SK-N-MC (cell line): ENCODE data around the gene ELF2.
A peak's percentile ranks its signal among the peaks of the same experiment; 100 is the strongest.

Experiments
- DNase-seq: peaks from one replicate; pipeline ENCODE4 v3.0.0-alpha.2; 2011; ENCODE audit warnings: low read depth, low spot score
- H3K27ac ChIP-seq: fragments of 200-600 bp; sonication (generic); 2 replicates; pipeline ENCODE4 v1.5.1; 2016; ENCODE audit warnings: mixed run types
- H3K36me3 ChIP-seq: fragments of 200-600 bp; sonication (generic); 2 replicates; pipeline ENCODE4 v1.6.1; 2017; ENCODE audit warnings: antibody characterized with exemption, low read length, mixed read lengths; ENCODE audit not compliant: insufficient read depth
- H3K4me3 ChIP-seq: fragments of 200-600 bp; sonication (generic); 2 replicates; pipeline ENCODE4 v1.5.1; 2016
- H3K9ac ChIP-seq: fragments of 200-600 bp; sonication (generic); 2 replicates; pipeline ENCODE4 v1.8.0; 2017; ENCODE audit warnings: mixed run types, mixed read lengths; ENCODE audit not compliant: insufficient read length
- H3K9me3 ChIP-seq: fragments of 200-600 bp; sonication (generic); 2 replicates; pipeline ENCODE4 v1.6.1; 2017; ENCODE audit warnings: low read depth, mild to moderate bottlenecking, antibody characterized with exemption, low read length, moderate library complexity, mixed read lengths
- EZH2 ChIP-seq: fragments of 200-600 bp; sonication (generic); IDR thresholded peaks from one replicate; pipeline ENCODE4 v1.6.1; 2017; ENCODE audit warnings: antibody characterized with exemption
- FOXP2 ChIP-seq: optimal IDR thresholded peaks from 2 replicates; pipeline ENCODE3; 2011; ENCODE audit warnings: mild to moderate bottlenecking, moderate library complexity; ENCODE audit not compliant: insufficient read depth; ENCODE audit errors: extremely low read length, control extremely low read depth
- POLR2AphosphoS5 ChIP-seq: IDR thresholded peaks from 2 replicates; pipeline ENCODE4 v1.6.1; 2012; ENCODE audit warnings: mild to moderate bottlenecking, low read depth, low read length, borderline replicate concordance

ELF2 gene

GRCh38 chr4:139196462-139196861 is 19.4 kb upstream of the ELF2 start:
- Histone ChIP-seq H3K27ac (no peak overlapping the region), H3K9me3 (no peaks in the 10 kb centered on the region), H3K9ac (no peak overlapping the region), H3K4me3 (no peak overlapping the region), H3K36me3 (no peaks in the 10 kb centered on the region)
- DNase-seq = no peak
- TF ChIP-seq EZH2 = no peak
- no peak for TF ChIP-seq FOXP2
- TF ChIP-seq POLR2AphosphoS5 = no peak

DNA sequence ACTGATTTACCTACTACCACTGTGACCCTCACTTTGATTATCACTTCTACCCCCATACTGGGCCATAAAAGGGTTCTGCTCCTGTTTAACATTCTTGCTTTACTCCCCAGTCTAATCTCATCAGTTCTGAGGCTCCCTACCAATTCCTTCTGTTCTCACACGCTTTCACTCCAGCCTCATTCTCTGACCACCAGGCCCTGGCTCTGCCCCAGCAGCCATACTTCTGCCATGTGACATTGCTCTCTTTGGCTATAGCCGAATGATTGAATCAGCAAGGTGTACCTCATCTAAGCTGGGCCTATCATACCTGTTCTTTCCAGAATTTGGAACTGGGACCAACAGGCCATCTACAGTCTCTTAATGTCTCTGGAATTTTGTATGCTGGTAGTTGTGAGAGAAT is 14.4 kb upstream of the ELF2 start:
- 0 out of 2 replicates have a peak overlapping the region, but pooled peaks have one; percentile 23 for H3K27ac ChIP-seq
- H3K9ac ChIP-seq = no peak overlapping the region
- no peak for DNase-seq
- no peak for TF ChIP-seq EZH2
- TF ChIP-seq FOXP2 = no peak
- no peak for TF ChIP-seq POLR2AphosphoS5
- no peaks in the 10 kb centered on the region for H3K9me3 ChIP-seq
- H3K4me3 ChIP-seq = no peak overlapping the region
- no peaks in the 10 kb centered on the region for H3K36me3 ChIP-seq

GRCh38 chr4:139189972-139190371 is 13.0 kb upstream of the ELF2 start:
- no peak overlapping the region for H3K27ac ChIP-seq
- no peak overlapping the region for H3K4me3 ChIP-seq
- H3K36me3 ChIP-seq = no peaks in the 10 kb centered on the region
- no peak for DNase-seq
- TF ChIP-seq POLR2AphosphoS5 (no peak), EZH2 (no peak), FOXP2 (no peak)
- H3K9ac ChIP-seq = no peak overlapping the region
- no peaks in the 10 kb centered on the region for H3K9me3 ChIP-seq

GRCh38 chr4:139189417-139189749 is 12.4 kb upstream of the ELF2 start:
- Histone ChIP-seq H3K36me3 (no peaks in the 10 kb centered on the region), H3K9me3 (no peaks in the 10 kb centered on the region), H3K4me3 (no peak overlapping the region), H3K9ac (no peak overlapping the region), H3K27ac (peak overlapping the region; percentile 48)
- no peak for DNase-seq
- TF ChIP-seq POLR2AphosphoS5 (no peak), EZH2 (no peak)

GRCh38 chr4:139188648-139189416 is 11.8 kb upstream of the ELF2 start:
- peak overlapping the region; percentile 12 for H3K9ac ChIP-seq
- TF ChIP-seq EZH2 (no peak), FOXP2 (no peak), POLR2AphosphoS5 (no peak)
- no peak for DNase-seq
- no peak overlapping the region for H3K4me3 ChIP-seq
- no peaks in the 10 kb centered on the region for H3K9me3 ChIP-seq
- H3K36me3 ChIP-seq = no peaks in the 10 kb centered on the region
- H3K27ac ChIP-seq = peak overlapping the region; percentile 48

- Histone ChIP-seq H3K9ac (no peak overlapping the region), H3K9me3 (no peaks in the 10 kb centered on the region), H3K36me3 (no peaks in the 10 kb centered on the region), H3K4me3 (no peak overlapping the region), H3K27ac (peak overlapping the region; percentile 57; the same call in 1 of the 2 replicates)
- TF ChIP-seq POLR2AphosphoS5 = no peak
- DNase-seq = no peak
Observed at GRCh38 chr4:139184129-139184528, 7.1 kb upstream of the ELF2 start.

DNA sequence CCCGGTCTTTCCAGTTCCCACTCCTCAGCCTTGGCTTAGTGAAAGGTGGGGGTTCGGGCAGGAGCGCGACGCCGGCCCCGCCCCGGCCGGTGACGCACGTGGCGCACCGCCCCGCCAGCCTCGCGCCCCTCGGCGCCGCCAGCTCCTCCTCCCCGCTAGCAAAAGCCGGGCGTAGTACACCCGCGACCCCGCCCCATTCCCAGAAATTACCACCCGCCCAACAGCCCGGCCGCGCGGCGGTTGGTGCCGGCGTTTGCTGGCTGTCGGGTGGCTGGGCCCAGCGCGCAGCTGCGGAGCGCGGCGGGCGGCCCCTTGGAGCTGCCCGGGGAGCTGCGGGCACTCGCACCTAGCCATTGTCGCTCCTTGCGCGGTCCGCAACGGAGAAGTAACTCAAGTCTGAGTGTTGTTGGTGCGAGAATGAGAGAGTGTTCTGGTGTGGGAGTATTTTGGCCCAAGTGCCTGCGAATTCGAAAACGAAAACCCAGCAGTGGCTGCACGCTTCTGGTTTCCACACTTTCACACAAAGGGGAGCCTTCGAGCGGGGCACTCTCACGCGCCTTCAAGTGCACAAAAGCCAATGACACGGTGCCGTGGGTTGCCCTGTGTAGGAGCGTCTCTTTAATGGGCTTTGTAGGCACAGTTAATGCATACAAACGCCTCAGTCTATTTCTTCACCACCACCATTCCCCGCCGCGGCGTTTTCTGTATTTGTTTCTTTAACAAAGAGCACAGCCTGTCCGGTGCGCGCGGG is 1.0 kb upstream of the ELF2 start:
- DNase-seq = peak; percentile 59
- Histone ChIP-seq H3K9me3 (no peaks in the 10 kb centered on the region), H3K27ac (peak overlapping the region; percentile 91), H3K36me3 (no peaks in the 10 kb centered on the region), H3K9ac (peak overlapping the region; percentile 81), H3K4me3 (peak overlapping the region; percentile 99)
- no peak for TF ChIP-seq EZH2
- peak; percentile 21 for TF ChIP-seq FOXP2
- peak; percentile 89 for TF ChIP-seq POLR2AphosphoS5

DNA sequence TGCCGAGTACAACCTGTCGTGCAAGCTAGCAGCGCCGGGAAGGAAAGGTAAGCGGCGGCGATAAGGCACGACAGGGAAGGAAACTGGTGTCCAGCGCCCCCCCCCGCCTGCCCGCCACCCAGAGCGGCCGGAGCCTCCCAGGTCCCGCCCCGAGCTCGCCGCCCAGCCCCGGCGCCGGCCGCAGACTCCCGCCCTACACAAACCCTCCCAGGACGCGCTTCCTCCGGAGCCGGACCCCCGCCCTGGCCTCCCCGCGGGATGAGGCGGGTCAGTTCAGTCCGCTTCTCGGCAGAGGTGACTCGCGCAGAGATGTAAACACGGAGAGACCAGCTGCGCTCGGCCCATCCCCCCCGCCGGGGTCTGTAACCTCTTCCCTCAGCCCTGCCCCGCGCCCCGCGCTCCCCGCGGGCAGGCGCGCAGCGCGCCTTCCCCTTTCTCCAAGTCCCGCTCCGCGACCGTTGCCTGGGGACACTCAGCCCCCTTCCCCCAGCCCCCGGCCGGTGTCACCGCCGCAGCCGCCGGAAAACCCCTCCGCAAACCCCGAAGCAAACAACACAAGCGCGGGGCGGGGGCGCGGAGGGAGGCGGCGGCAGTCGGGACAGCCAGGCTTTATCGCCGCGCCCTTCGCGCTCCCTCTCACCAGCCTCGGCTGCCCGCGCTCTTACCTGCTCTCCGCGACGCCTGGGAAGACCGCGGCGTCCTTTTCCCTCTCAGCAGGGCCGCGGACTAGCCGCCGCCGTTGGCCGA is 543 bp downstream of the ELF2 start:
- peak overlapping the region; percentile 82 for H3K27ac ChIP-seq
- DNase-seq = no peak
- peak overlapping the region; percentile 99 for H3K4me3 ChIP-seq

More for the DNA sequence above, 543 bp downstream of the ELF2 start:
- Histone ChIP-seq H3K36me3 (no peaks in the 10 kb centered on the region), H3K9ac (peak overlapping the region; percentile 82), H3K9me3 (no peaks in the 10 kb centered on the region)
- TF ChIP-seq FOXP2 (no peak), EZH2 (no peak), POLR2AphosphoS5 (0 out of 2 replicates have a peak, but pooled peaks have one; percentile 13)
